Activated B cell treated with CpG ODN at 0.5 μM for 24 hours (primary cell): ENCODE data around the gene MYO5B. TPM values are rescaled to one million over a fixed set of nuclear protein-coding genes. Genes with fewer than 3 reads are reported as not detected.

ENCODE experiments used
- ATAC-seq: fragments of 200-7000 bp; cut with Tn5 transposase; one replicate; pipeline ENCODE4 v1.10.0; 2021; ENCODE audit warnings: low read depth, mild to moderate bottlenecking, moderate library complexity
- CTCF ChIA-PET: fragments of 350-600 bp; sonication (Branson Sonifier 250); formaldehyde crosslinking; loops from one replicate; lab custom pipeline; 2021; ENCODE audit warnings: antibody characterized with exemption; lab: Charles Lee
- POLR2A ChIA-PET: fragments of 350-600 bp; sonication (Branson Sonifier 250); formaldehyde crosslinking; loops from one replicate; lab custom pipeline; 2021; ENCODE audit warnings: antibody characterized with exemption; lab: Charles Lee
- DNase-seq: peaks from one replicate; pipeline ENCODE4 v3.0.0; 2022
- H3K27ac Mint-ChIP-seq: one replicate; pipeline ENCODE4 v1.8.0; 2020; ENCODE audit warnings: mixed read lengths
- H3K27me3 Mint-ChIP-seq: one replicate; pipeline ENCODE4 v1.8.0; 2021; ENCODE audit warnings: mixed read lengths
- H3K36me3 Mint-ChIP-seq: one replicate; pipeline ENCODE4 v1.8.0; 2021; ENCODE audit warnings: low read depth, mixed read lengths
- H3K4me1 Mint-ChIP-seq: one replicate; pipeline ENCODE4 v1.8.0; 2021; ENCODE audit warnings: mixed read lengths
- H3K4me3 Mint-ChIP-seq: one replicate; pipeline ENCODE4 v1.8.0; 2020; ENCODE audit warnings: mild to moderate bottlenecking, mixed read lengths
- H3K9me3 Mint-ChIP-seq: one replicate; pipeline ENCODE4 v1.8.0; 2020; ENCODE audit warnings: mixed read lengths
- intact Hi-C: fragments of 100-400 bp; cut with micrococcal nuclease; formaldehyde crosslinking; loops from one replicate; pipeline ENCODE4 v1.15.1; 2024
- total RNA-seq: library from RNA; stranded (reverse); gene quantifications from 2 replicates; pipeline ENCODE4 v1.2.3, GENCODE V29; 2022
- TF ChIP-seq, protein P1 (sequence below): fragments of 200-600 bp; IDR thresholded peaks from one replicate; pipeline ENCODE4 v1.8.0; 2022; ENCODE audit warnings: antibody characterized with exemption, mild to moderate bottlenecking

Gene MYO5B
- total RNA-seq, 1 donor from 2014 or later, result 0.49 TPM

DNA sequence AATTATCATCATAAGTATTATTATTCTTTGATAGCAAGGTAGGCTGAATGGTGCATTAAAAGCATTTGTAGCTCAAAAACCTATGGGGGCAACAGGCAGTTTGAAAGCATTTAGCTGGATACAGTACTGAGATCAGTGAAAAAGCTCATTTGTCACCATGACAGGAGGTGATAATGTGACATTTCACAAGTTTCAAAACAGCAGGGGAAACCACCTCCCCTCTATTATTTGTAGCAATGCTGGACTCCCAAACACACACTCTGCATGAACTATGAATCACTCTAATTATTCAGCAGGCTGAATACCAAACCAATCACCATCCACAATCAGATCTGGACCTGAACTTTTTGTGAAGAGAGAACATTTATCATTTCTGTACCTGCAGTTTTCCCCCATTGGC lies 63.4 kb downstream of the MYO5B start:
- POLR2A ChIA-PET, result no interaction called here
- H3K4me1 Mint-ChIP-seq, result no peaks in the 10 kb centered on the region

DNA sequence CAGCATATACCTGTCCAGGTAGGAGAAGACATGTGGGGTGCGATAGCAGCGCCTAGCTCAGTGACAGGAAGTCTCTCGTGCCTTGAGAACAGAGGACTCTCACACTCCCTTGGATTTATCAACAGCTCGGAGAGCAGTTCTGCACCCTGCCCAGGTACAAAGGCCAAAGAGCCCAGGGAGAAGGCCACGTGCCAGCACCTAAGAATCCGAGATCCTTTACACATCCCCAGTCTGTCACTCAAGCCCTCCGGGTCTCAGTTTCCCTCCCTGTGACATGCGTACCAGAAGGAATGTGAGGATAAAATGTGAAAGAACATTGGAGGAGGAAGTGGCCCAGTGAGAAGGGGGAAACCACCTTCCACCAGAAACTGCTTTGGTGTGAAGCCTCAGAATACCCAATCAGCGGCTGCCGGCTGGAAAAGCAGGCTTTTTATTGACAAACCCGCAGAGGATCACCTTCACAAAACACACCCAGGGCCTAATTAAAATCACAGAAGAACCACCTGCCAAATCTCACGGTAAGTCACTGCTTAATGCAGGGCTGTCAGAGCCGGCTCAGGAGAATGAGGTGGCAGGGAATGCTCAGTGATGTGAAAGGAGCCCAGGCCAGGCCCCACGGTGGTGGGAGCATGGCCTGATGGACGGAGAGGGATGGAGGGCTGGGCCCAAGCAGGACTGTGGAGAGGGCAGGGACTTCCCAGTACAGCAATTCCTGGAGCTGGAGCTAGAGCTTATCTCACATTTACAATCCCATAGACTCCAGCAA lies 66.3 kb downstream of the MYO5B start:
- peaks cover 16% of the 10 kb centered on the region for H3K27me3 Mint-ChIP-seq
- ChIA-PET CTCF (no interaction called here), POLR2A (no interaction called here)
- intact Hi-C loops, result no loop called here
- no peak overlapping the region for H3K4me3 Mint-ChIP-seq
- TF ChIP-seq, protein P1, sequence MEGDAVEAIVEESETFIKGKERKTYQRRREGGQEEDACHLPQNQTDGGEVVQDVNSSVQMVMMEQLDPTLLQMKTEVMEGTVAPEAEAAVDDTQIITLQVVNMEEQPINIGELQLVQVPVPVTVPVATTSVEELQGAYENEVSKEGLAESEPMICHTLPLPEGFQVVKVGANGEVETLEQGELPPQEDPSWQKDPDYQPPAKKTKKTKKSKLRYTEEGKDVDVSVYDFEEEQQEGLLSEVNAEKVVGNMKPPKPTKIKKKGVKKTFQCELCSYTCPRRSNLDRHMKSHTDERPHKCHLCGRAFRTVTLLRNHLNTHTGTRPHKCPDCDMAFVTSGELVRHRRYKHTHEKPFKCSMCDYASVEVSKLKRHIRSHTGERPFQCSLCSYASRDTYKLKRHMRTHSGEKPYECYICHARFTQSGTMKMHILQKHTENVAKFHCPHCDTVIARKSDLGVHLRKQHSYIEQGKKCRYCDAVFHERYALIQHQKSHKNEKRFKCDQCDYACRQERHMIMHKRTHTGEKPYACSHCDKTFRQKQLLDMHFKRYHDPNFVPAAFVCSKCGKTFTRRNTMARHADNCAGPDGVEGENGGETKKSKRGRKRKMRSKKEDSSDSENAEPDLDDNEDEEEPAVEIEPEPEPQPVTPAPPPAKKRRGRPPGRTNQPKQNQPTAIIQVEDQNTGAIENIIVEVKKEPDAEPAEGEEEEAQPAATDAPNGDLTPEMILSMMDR, result no peak
- H3K9me3 Mint-ChIP-seq, result no peaks in the 10 kb centered on the region
- no peak for ATAC-seq
- H3K4me1 Mint-ChIP-seq, result no peaks in the 10 kb centered on the region
- DNase-seq, result no peak
- H3K36me3 Mint-ChIP-seq, result no peaks in the 10 kb centered on the region
- no peak overlapping the region for H3K27ac Mint-ChIP-seq

More for the DNA sequence above, 63.4 kb downstream of the MYO5B start:
- ATAC-seq (no peak), DNase-seq (no peak)
- CTCF ChIA-PET, result no interaction called here
- Mint-ChIP-seq H3K27me3 (peaks cover 28% of the 10 kb centered on the region), H3K9me3 (no peaks in the 10 kb centered on the region), H3K36me3 (no peaks in the 10 kb centered on the region), H3K4me3 (no peak overlapping the region), H3K27ac (no peak overlapping the region)
- TF ChIP-seq, protein P1, result no peak
- intact Hi-C loops, result no loop called here

DNA sequence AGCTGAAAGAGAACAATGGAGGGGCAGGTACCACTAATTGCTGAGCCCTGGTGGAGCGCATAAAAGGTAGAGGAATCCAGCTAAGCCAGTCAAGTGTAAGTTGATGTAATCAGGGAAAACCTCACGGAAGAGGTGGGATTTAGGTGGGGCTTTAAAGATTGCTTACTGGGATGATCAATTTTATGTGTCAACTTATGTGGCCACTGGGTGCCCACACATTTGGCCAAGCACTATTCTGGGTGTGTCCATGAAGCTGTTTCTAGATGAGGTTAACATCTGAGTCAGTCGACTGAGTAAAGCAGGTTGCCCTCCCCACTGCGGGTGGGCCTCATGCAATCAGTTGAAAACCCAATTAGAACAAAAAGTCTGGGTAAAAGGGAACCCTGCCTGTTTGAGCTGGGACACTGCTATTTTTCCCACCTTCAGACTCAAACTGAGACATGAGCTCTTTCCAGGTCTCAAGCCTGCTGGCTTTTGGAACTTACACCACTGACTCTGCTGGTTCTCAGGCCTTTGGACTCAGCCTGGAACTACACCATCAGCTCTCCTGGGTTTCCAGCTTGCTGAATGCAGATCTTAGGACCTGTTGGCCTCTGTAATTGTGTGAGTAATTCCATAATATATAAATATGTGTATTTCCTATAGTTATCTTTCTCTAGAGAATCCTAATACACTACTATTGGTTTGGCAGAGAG lies 67.3 kb downstream of the MYO5B start:
- no peaks in the 10 kb centered on the region for H3K9me3 Mint-ChIP-seq
- intact Hi-C loops, result no loop called here
- CTCF ChIA-PET, result no interaction called here
- no peaks in the 10 kb centered on the region for H3K36me3 Mint-ChIP-seq
- no peak overlapping the region for H3K4me3 Mint-ChIP-seq
- POLR2A ChIA-PET, result no interaction called here
- H3K4me1 Mint-ChIP-seq, result no peaks in the 10 kb centered on the region
- DNase-seq (no peak), ATAC-seq (no peak)
- peaks cover 19% of the 10 kb centered on the region for H3K27me3 Mint-ChIP-seq
- H3K27ac Mint-ChIP-seq, result no peak overlapping the region
- TF ChIP-seq, protein P1, result no peak

DNA sequence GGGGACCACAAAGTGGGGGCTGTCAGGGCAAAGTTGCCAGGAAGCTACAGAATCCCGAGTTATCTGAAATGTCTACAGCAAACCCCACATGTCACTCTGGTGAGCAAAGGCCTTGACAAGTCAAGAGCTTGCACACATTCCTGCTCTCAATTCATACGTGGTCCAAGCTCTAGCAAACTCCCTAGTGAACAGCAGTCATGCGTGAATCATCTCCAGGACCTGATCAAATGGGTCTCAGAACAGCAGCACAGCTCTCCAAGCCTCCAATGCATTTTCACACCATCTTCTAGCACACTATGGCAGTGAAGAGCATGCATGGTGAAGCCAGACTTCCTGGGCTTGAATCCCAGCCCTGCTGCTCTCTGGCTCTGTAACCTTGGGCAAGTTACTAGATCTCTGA lies 68.5 kb downstream of the MYO5B start:
- H3K4me3 Mint-ChIP-seq, result no peak overlapping the region
- H3K27ac Mint-ChIP-seq, result no peak overlapping the region

DNA sequence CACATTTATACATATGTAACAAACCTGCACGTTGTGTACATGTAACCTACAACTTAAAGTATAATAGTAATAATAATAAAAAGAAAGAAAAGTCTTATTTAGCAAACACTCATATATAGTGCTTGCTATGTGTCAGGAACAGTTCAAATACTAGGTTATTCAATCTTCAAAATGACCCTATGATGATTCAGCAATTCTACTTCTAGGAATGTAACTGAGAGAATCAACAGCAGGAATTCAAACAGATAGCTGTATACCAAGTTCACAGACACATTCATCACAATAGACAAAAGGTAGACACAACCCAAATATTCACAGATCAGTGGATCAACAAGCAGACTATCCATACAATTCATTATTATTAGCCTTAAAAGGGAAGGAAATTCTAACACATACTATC lies 69.5 kb downstream of the MYO5B start:
- CTCF ChIA-PET, result no interaction called here
- H3K9me3 Mint-ChIP-seq, result no peaks in the 10 kb centered on the region
- H3K27ac Mint-ChIP-seq, result no peak overlapping the region
- no peaks in the 10 kb centered on the region for H3K4me1 Mint-ChIP-seq
- H3K36me3 Mint-ChIP-seq, result no peaks in the 10 kb centered on the region
- TF ChIP-seq, protein P1, result no peak
- no peak for ATAC-seq
- POLR2A ChIA-PET, result no interaction called here
- intact Hi-C loops, result no loop called here
- H3K27me3 Mint-ChIP-seq, result peaks cover 17% of the 10 kb centered on the region
- no peak overlapping the region for H3K4me3 Mint-ChIP-seq
- DNase-seq, result no peak

More for the DNA sequence above, 68.5 kb downstream of the MYO5B start:
- H3K9me3 Mint-ChIP-seq, result no peaks in the 10 kb centered on the region
- intact Hi-C loops, result no loop called here
- peaks cover 13% of the 10 kb centered on the region for H3K27me3 Mint-ChIP-seq
- POLR2A ChIA-PET, result no interaction called here
- ATAC-seq, result no peak
- CTCF ChIA-PET, result no interaction called here
- DNase-seq, result no peak
- H3K4me1 Mint-ChIP-seq, result no peaks in the 10 kb centered on the region
- TF ChIP-seq, protein P1, result no peak
- no peaks in the 10 kb centered on the region for H3K36me3 Mint-ChIP-seq
